ENCODE results near the gene FLVCR2. TPM values are rescaled to one million over a fixed set of nuclear protein-coding genes. Genes with fewer than 3 reads are reported as not detected.

The FLVCR2 gene
- polyA plus RNA-seq, 1 donor from 2014 or later: not detected

DNA sequence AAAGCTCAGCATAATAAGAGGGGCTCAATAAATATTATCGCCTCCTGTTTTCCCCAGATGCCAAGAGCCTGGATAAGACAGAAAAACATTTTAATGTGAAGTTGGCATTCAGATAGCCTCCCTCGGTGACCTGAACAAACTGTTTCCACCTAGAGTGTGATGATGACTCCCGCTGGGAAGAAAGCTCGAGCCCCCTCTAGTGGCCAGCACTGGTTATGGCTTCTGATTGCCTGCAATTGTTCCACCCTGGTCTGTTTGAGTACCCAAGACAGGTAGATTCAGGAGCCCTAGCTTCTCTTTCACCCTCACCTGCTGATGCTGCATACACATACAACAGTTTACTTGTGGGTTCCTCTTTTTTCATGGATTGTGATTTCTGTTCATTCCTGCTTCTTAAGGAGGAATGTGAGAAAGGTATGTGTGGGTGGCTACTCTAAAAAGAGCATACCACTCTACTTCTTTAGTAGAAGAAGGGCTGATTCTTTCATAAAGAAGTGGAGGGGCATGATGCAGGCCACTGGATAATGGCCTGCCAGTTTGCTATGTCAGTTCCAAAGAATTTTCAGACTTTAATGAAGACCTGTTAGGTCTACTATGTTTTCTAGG, 75.8 kb downstream of the FLVCR2 start:
- no peaks in the 10 kb centered on the region for H3K9me3 ChIP-seq (ENCODE audit: low read length)
- H3K9ac ChIP-seq (ENCODE audit: low read length): no peak overlapping the region
- H3K36me3 ChIP-seq (ENCODE audit: insufficient read depth, low read length): no peaks in the 10 kb centered on the region
- no peak overlapping the region for H3K27ac ChIP-seq (ENCODE audit: low read length)
- H3F3A ChIP-seq (ENCODE audit: insufficient read depth, low read length, poor library complexity, severe bottlenecking): no peaks in the 10 kb centered on the region
- no peak overlapping the region for H3K4me2 ChIP-seq (ENCODE audit: low read length)
- no peaks in the 10 kb centered on the region for H3K27me3 ChIP-seq (ENCODE audit: insufficient read depth, low read depth, low read length)
- H3K79me2 ChIP-seq (replicated peaks; ENCODE audit: insufficient read depth, low read length): peaks cover 10% of the 10 kb centered on the region
- no peak overlapping the region for H3K4me3 ChIP-seq (ENCODE audit: low read length)
- peak; percentile 83 for TF ChIP-seq RAD21 (conservative IDR thresholded peaks at IDR 0.05)
- peak; percentile 85 for TF ChIP-seq SMC3 (conservative IDR thresholded peaks at IDR 0.05; ENCODE audit: poor library complexity)
- TF ChIP-seq MXI1 (conservative IDR thresholded peaks at IDR 0.05; ENCODE audit: poor library complexity, severe bottlenecking): no peak
- TF ChIP-seq CTCF (IDR thresholded peaks at IDR 0.05; ENCODE audit: poor library complexity, severe bottlenecking): peak; percentile 92
- H4K20me1 ChIP-seq (ENCODE audit: insufficient read depth): no peaks in the 10 kb centered on the region
- H3K9me2 ChIP-seq (ENCODE audit: insufficient read depth, low read length): no peaks in the 10 kb centered on the region
- no peak overlapping the region for H2AFZ ChIP-seq (ENCODE audit: low read depth, low read length)

DNA sequence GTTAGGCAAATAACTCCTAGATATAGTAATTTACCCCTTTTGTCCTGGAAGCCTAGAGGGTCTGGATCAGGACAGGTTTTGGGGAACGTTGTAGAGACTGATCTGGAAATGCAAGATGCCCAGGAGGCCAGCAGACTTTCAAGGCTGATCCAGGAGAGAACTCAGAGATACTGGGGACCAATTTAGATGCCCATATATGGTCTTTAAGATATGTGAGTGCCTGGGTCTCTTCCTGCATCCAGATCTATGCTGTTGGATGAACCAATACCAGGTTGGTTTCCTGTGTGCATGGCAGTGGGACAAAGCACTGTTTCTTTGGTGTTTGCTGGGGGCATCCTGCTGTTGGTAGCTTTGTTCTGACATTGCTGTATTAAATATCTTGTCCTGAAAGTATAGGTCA, 76.8 kb downstream of the FLVCR2 start:
- Histone ChIP-seq H3K27ac (ENCODE audit: low read length) (no peak overlapping the region), H3K4me2 (ENCODE audit: low read length) (no peak overlapping the region), H2AFZ (ENCODE audit: low read depth, low read length) (no peak overlapping the region), H4K20me1 (ENCODE audit: insufficient read depth) (no peaks in the 10 kb centered on the region), H3K27me3 (ENCODE audit: insufficient read depth, low read depth, low read length) (no peaks in the 10 kb centered on the region), H3K9ac (ENCODE audit: low read length) (no peak overlapping the region), H3K36me3 (ENCODE audit: insufficient read depth, low read length) (no peaks in the 10 kb centered on the region), H3K9me2 (ENCODE audit: insufficient read depth, low read length) (no peaks in the 10 kb centered on the region), H3K4me3 (ENCODE audit: low read length) (no peak overlapping the region), H3K79me2 (replicated peaks; ENCODE audit: insufficient read depth, low read length) (peaks cover 20% of the 10 kb centered on the region), H3K9me3 (ENCODE audit: low read length) (no peaks in the 10 kb centered on the region), H3F3A (ENCODE audit: insufficient read depth, low read length, poor library complexity, severe bottlenecking) (no peaks in the 10 kb centered on the region)
- TF ChIP-seq RAD21 (conservative IDR thresholded peaks at IDR 0.05) (no peak), MXI1 (conservative IDR thresholded peaks at IDR 0.05; ENCODE audit: poor library complexity, severe bottlenecking) (no peak)

DNA sequence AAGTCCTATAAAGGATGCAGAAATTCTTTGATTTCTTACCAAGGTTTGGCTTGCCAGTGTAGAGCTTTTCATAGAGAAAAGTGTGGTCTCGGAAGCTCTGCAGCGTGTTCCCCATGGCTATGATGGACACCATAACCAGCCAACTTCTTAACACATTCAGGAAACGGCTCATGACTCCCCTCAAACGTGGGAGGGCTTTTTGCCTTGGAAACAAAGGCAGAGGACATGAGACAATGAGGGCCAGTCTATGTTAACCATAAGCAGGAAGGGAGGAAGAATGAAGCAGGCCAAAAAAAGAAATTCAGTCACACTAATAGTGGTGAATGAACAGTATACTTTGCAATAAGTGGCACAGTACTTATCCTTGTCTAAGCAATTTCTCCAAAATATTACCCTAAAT, 78.9 kb downstream of the FLVCR2 start:
- TF ChIP-seq RAD21 (conservative IDR thresholded peaks at IDR 0.05) (no peak), MXI1 (conservative IDR thresholded peaks at IDR 0.05; ENCODE audit: poor library complexity, severe bottlenecking) (no peak), SMC3 (conservative IDR thresholded peaks at IDR 0.05; ENCODE audit: poor library complexity) (no peak), EP300 (conservative IDR thresholded peaks at IDR 0.05; ENCODE audit: poor library complexity, severe bottlenecking) (no peak), POLR2AphosphoS5 (IDR thresholded peaks at IDR 0.05) (no peak), EZH2 (IDR thresholded peaks at IDR 0.05; ENCODE audit: borderline replicate concordance, insufficient read depth, low read length, poor library complexity, severe bottlenecking) (no peak), CTCF (IDR thresholded peaks at IDR 0.05; ENCODE audit: poor library complexity, severe bottlenecking) (no peak), TAF1 (IDR thresholded peaks at IDR 0.05; ENCODE audit: low read depth) (no peak)
- TF ChIP-seq, protein P1, sequence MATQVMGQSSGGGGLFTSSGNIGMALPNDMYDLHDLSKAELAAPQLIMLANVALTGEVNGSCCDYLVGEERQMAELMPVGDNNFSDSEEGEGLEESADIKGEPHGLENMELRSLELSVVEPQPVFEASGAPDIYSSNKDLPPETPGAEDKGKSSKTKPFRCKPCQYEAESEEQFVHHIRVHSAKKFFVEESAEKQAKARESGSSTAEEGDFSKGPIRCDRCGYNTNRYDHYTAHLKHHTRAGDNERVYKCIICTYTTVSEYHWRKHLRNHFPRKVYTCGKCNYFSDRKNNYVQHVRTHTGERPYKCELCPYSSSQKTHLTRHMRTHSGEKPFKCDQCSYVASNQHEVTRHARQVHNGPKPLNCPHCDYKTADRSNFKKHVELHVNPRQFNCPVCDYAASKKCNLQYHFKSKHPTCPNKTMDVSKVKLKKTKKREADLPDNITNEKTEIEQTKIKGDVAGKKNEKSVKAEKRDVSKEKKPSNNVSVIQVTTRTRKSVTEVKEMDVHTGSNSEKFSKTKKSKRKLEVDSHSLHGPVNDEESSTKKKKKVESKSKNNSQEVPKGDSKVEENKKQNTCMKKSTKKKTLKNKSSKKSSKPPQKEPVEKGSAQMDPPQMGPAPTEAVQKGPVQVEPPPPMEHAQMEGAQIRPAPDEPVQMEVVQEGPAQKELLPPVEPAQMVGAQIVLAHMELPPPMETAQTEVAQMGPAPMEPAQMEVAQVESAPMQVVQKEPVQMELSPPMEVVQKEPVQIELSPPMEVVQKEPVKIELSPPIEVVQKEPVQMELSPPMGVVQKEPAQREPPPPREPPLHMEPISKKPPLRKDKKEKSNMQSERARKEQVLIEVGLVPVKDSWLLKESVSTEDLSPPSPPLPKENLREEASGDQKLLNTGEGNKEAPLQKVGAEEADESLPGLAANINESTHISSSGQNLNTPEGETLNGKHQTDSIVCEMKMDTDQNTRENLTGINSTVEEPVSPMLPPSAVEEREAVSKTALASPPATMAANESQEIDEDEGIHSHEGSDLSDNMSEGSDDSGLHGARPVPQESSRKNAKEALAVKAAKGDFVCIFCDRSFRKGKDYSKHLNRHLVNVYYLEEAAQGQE (IDR thresholded peaks at IDR 0.05; ENCODE audit: borderline replicate concordance): no peak
- no peaks in the 10 kb centered on the region for H3F3A ChIP-seq (ENCODE audit: insufficient read depth, low read length, poor library complexity, severe bottlenecking)
- H3K9me3 ChIP-seq (ENCODE audit: low read length): no peaks in the 10 kb centered on the region
- H3K4me3 ChIP-seq (ENCODE audit: low read length): no peak overlapping the region
- no peaks in the 10 kb centered on the region for H3K27me3 ChIP-seq (ENCODE audit: insufficient read depth, low read depth, low read length)
- no peaks in the 10 kb centered on the region for H3K36me3 ChIP-seq (ENCODE audit: insufficient read depth, low read length)
- no peak overlapping the region for H3K9ac ChIP-seq (ENCODE audit: low read length)
- H3K27ac ChIP-seq (ENCODE audit: low read length): no peak overlapping the region
- H2AFZ ChIP-seq (ENCODE audit: low read depth, low read length): no peak overlapping the region
- no peak overlapping the region for H3K4me2 ChIP-seq (ENCODE audit: low read length)
- H3K9me2 ChIP-seq (ENCODE audit: insufficient read depth, low read length): no peaks in the 10 kb centered on the region
- no peaks in the 10 kb centered on the region for H4K20me1 ChIP-seq (ENCODE audit: insufficient read depth)
- H3K79me2 ChIP-seq (replicated peaks; ENCODE audit: insufficient read depth, low read length): peaks cover 27% of the 10 kb centered on the region

All from neural cell (in vitro differentiated cells).